ENCODE measurements around the gene SFXN3. TPM values are rescaled to one million over a fixed set of nuclear protein-coding genes. Genes with fewer than 3 reads are reported as not detected.
A peak's percentile ranks its signal among the peaks of the same experiment; 100 is the strongest.

The SFXN3 gene
- total and polyA plus RNA-seq, 2 of the 13 experiments (the other 11 are each of a cell fraction or from before 2014, with no cell fraction given), result 16.8 to 71.5 TPM

DNA sequence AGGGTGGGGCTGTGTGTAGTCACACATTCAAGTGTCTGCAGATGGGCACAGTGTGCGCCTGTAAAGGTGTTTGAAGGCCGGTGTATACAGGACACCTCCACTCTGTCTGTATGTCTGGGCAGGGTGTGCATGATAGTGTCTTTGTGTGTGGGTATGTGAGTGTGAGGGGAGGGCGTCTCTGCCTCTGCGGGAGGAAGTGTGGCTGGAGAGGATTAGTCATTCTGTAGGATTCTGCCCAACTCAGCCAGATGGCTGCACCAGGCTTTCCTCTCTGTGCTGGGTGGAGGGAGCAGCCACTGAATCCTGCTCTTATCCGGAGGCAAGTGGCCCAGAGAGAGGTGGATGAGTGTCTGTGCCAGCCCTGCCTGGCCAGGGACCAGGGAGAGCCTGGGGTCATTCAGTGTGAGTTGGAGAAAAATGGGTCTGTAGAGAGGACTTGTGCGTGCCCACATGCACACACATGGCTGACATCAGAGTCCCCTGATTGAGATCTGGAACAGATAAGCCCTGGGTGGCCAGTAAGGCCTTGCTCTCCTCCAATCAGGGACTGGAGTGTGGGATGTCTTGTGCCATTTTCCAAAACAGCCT is 1.7 kb downstream of the SFXN3 start (continued):
- no peak for TF ChIP-seq ZNF619 (CRISPR knock-in tag; IDR thresholded peaks at IDR 0.05)
- TF ChIP-seq SYNCRIP (IDR thresholded peaks at IDR 0.05; ENCODE audit: insufficient read depth, low read depth, low read length), result no peak
- TF ChIP-seq ZNF674 (CRISPR knock-in tag; IDR thresholded peaks at IDR 0.05; ENCODE audit: low read depth), result no peak
- 0 out of 4 replicates have a peak, but pooled peaks of 1 of the 2 experiments have one; percentile 25 for TF ChIP-seq POLR2A (IDR thresholded peaks at IDR 0.05; ENCODE audit: insufficient read depth in 1 of 2, low read depth in 2 of 2, low read length in 2 of 2)
- no peak for TF ChIP-seq ZNF816 (CRISPR knock-in tag; IDR thresholded peaks at IDR 0.05; ENCODE audit: borderline replicate concordance)
- TF ChIP-seq ZNF850 (CRISPR knock-in tag; conservative IDR thresholded peaks at IDR 0.05), result no peak
- TF ChIP-seq, protein P1, sequence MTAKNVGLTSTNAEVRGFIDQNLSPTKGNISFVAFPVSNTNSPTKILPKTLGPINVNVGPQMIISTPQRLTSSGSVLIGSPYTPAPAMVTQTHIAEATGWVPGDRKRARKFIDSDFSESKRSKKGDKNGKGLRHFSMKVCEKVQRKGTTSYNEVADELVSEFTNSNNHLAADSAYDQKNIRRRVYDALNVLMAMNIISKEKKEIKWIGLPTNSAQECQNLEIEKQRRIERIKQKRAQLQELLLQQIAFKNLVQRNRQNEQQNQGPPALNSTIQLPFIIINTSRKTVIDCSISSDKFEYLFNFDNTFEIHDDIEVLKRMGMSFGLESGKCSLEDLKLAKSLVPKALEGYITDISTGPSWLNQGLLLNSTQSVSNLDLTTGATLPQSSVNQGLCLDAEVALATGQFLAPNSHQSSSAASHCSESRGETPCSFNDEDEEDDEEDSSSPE (CRISPR knock-in tag; IDR thresholded peaks at IDR 0.05), result no peak
- no peak for TF ChIP-seq HHEX (CRISPR knock-in tag; IDR thresholded peaks at IDR 0.05)
- no peak for TF ChIP-seq CENPX (CRISPR knock-in tag; IDR thresholded peaks at IDR 0.05)
- TF ChIP-seq, protein P2, sequence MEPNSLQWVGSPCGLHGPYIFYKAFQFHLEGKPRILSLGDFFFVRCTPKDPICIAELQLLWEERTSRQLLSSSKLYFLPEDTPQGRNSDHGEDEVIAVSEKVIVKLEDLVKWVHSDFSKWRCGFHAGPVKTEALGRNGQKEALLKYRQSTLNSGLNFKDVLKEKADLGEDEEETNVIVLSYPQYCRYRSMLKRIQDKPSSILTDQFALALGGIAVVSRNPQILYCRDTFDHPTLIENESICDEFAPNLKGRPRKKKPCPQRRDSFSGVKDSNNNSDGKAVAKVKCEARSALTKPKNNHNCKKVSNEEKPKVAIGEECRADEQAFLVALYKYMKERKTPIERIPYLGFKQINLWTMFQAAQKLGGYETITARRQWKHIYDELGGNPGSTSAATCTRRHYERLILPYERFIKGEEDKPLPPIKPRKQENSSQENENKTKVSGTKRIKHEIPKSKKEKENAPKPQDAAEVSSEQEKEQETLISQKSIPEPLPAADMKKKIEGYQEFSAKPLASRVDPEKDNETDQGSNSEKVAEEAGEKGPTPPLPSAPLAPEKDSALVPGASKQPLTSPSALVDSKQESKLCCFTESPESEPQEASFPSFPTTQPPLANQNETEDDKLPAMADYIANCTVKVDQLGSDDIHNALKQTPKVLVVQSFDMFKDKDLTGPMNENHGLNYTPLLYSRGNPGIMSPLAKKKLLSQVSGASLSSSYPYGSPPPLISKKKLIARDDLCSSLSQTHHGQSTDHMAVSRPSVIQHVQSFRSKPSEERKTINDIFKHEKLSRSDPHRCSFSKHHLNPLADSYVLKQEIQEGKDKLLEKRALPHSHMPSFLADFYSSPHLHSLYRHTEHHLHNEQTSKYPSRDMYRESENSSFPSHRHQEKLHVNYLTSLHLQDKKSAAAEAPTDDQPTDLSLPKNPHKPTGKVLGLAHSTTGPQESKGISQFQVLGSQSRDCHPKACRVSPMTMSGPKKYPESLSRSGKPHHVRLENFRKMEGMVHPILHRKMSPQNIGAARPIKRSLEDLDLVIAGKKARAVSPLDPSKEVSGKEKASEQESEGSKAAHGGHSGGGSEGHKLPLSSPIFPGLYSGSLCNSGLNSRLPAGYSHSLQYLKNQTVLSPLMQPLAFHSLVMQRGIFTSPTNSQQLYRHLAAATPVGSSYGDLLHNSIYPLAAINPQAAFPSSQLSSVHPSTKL (CRISPR knock-in tag; IDR thresholded peaks at IDR 0.05), result no peak
- TF ChIP-seq RELA (CRISPR knock-in tag; IDR thresholded peaks at IDR 0.05), result no peak
- TF ChIP-seq MAFG (CRISPR knock-in tag; IDR thresholded peaks at IDR 0.05), result no peak
- no peak for TF ChIP-seq SKI (IDR thresholded peaks at IDR 0.05; ENCODE audit: partially characterized antibody)
- no peak for TF ChIP-seq ZNF614 (CRISPR knock-in tag; IDR thresholded peaks at IDR 0.05; ENCODE audit: borderline replicate concordance)
- TF ChIP-seq, protein P3, sequence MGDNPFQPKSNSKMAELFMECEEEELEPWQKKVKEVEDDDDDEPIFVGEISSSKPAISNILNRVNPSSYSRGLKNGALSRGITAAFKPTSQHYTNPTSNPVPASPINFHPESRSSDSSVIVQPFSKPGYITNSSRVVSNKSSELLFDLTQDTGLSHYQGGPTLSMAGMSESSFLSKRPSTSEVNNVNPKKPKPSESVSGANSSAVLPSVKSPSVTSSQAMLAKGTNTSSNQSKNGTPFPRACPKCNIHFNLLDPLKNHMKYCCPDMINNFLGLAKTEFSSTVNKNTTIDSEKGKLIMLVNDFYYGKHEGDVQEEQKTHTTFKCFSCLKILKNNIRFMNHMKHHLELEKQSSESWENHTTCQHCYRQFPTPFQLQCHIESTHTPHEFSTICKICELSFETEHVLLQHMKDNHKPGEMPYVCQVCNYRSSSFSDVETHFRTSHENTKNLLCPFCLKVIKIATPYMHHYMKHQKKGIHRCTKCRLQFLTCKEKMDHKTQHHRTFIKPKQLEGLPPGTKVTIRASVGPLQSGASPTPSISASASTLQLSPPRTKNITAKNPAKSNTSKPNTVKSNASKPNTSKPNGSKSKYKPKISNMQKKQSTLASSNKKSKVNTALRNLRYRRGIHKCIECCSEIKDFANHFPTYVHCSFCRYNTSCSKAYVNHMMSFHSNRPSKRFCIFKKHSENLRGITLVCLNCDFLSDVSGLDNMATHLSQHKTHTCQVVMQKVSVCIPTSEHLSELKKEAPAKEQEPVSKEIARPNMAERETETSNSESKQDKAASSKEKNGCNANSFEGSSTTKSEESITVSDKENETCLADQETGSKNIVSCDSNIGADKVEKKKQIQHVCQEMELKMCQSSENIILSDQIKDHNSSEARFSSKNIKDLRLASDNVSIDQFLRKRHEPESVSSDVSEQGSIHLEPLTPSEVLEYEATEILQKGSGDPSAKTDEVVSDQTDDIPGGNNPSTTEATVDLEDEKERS (CRISPR knock-in tag; IDR thresholded peaks at IDR 0.05), result no peak
- no peak for TF ChIP-seq HOXA9 (CRISPR knock-in tag; IDR thresholded peaks at IDR 0.05; ENCODE audit: borderline replicate concordance)
- TF ChIP-seq TGIF2 (CRISPR knock-in tag; IDR thresholded peaks at IDR 0.05), result no peak
- TF ChIP-seq HOXD1 (CRISPR knock-in tag; IDR thresholded peaks at IDR 0.05), result no peak
- no peak for TF ChIP-seq ZBTB42 (CRISPR knock-in tag; IDR thresholded peaks at IDR 0.05)
- no peak for TF ChIP-seq ZNF557 (CRISPR knock-in tag; IDR thresholded peaks at IDR 0.05)
- no peak for TF ChIP-seq WIZ (CRISPR knock-in tag; IDR thresholded peaks at IDR 0.05)
- no peak for TF ChIP-seq CCDC6 (CRISPR knock-in tag; IDR thresholded peaks at IDR 0.05)
